GM19463 (cell line): ENCODE data around the gene KIAA1549.

Experiments used
- ATAC-seq: cut with Tn5 transposase; IDR thresholded peaks from one replicate; pipeline ENCODE4 v1.9.1; 2021; ENCODE audit warnings: mild to moderate bottlenecking, moderate library complexity; ENCODE audit not compliant: unreplicated experiment

KIAA1549 gene

GRCh38 chr7:138886501-138886917 lies 94.7 kb downstream of the KIAA1549 start:
- peak; percentile 74 for ATAC-seq

- ATAC-seq = no peak
Observed at GRCh38 chr7:138885383-138886147, 95.6 kb downstream of the KIAA1549 start.

- no peak for ATAC-seq
Observed at GRCh38 chr7:138882249-138882648, 98.9 kb downstream of the KIAA1549 start.

- no peak for ATAC-seq
Observed at GRCh38 chr7:138881579-138882188, 99.5 kb downstream of the KIAA1549 start.

- no peak for ATAC-seq
Observed at GRCh38 chr7:138880881-138881578, 100.2 kb downstream of the KIAA1549 start.

GRCh38 chr7:138879356-138879755 lies 101.8 kb downstream of the KIAA1549 start:
- ATAC-seq = no peak

- no peak for ATAC-seq
Observed at GRCh38 chr7:138878856-138879255, 102.3 kb downstream of the KIAA1549 start.

GRCh38 chr7:138878051-138878450 lies 103.1 kb downstream of the KIAA1549 start:
- no peak for ATAC-seq

GRCh38 chr7:138876326-138876725 lies 104.9 kb downstream of the KIAA1549 start:
- no peak for ATAC-seq

GRCh38 chr7:138875794-138876193 lies 105.4 kb downstream of the KIAA1549 start:
- ATAC-seq = no peak

GRCh38 chr7:138873220-138873892 lies 107.8 kb downstream of the KIAA1549 start:
- no peak for ATAC-seq

GRCh38 chr7:138872576-138872975 lies 108.6 kb downstream of the KIAA1549 start:
- ATAC-seq = no peak

GRCh38 chr7:138871814-138872090 lies 109.4 kb downstream of the KIAA1549 start:
- ATAC-seq = no peak

GRCh38 chr7:138871065-138871813 lies 110.0 kb downstream of the KIAA1549 start:
- no peak for ATAC-seq

- no peak for ATAC-seq
Observed at GRCh38 chr7:138869353-138869752, 111.8 kb downstream of the KIAA1549 start.

GRCh38 chr7:138868711-138869110 lies 112.5 kb downstream of the KIAA1549 start:
- no peak for ATAC-seq

GRCh38 chr7:138867744-138868143 lies 113.4 kb downstream of the KIAA1549 start:
- ATAC-seq = no peak

GRCh38 chr7:138866353-138866752 lies 114.8 kb downstream of the KIAA1549 start:
- ATAC-seq = no peak

GRCh38 chr7:138865843-138866242 lies 115.3 kb downstream of the KIAA1549 start:
- ATAC-seq = peak; percentile 50

- ATAC-seq = no peak
Observed at GRCh38 chr7:138864667-138865066, 116.5 kb downstream of the KIAA1549 start.

GRCh38 chr7:138863931-138864330 lies 117.3 kb downstream of the KIAA1549 start:
- no peak for ATAC-seq
